ENCODE data around the gene ADAMTS13. TPM values are rescaled to one million over a fixed set of nuclear protein-coding genes. Genes with fewer than 3 reads are reported as not detected.

Gene ADAMTS13
- total RNA-seq: 0.49 and 3.0 TPM in 2 replicates

GRCh38 chr9:133421615-133422542 is at the start of gene ADAMTS13:
Gene ADAMTS13 (plus strand): TSS chr9:133422367. CDS start chr9:133422444, 77 bp downstream.

GRCh38 chr9:133375724-133376654 is 46.2 kb upstream of the ADAMTS13 start, which contains the start of the genes STKLD1 and SURF4:
Gene STKLD1 (plus strand): TSS chr9:133376366. CDS start chr9:133376474, 108 bp downstream.
Gene SURF4 (minus strand): TSS chr9:133376060. CDS start chr9:133375969, 91 bp downstream.

GRCh38 chr9:133417541-133418461 is 4.4 kb upstream of the ADAMTS13 start, which contains the start of gene REXO4:
Gene REXO4 (minus strand): TSS chr9:133418010. CDS start chr9:133417844, 166 bp downstream.

GRCh38 chr9:133459476-133460404 is 37.6 kb downstream of the ADAMTS13 start, which contains the start of gene CACFD1:
Gene CACFD1 (plus strand): TSS chr9:133459978. CDS start chr9:133460067, 89 bp downstream.

GRCh38 chr9:133478851-133479711 is 56.9 kb downstream of the ADAMTS13 start, which contains the start of gene SLC2A6:
Gene SLC2A6 (minus strand): TSS chr9:133479099. CDS start chr9:133479059, 40 bp downstream.

Other genes starting within 250 kb of the ADAMTS13 start
- gene OBP2B, start 213.1 kb upstream of the ADAMTS13 start, total RNA-seq: not detected in 2 replicates
- 0.16 TPM in 1 of 2 replicates, not detected in the other for gene ABO, start 147.2 kb upstream of the ADAMTS13 start, total RNA-seq
- 5.7 and 18.4 TPM in 2 replicates for gene SURF6, start 86.2 kb upstream of the ADAMTS13 start, total RNA-seq
- gene MED22, start 74.2 kb upstream of the ADAMTS13 start, total RNA-seq: 9.4 and 39.6 TPM in 2 replicates
- 1,653 and 2,260 TPM in 2 replicates for gene RPL7A, start 74.1 kb upstream of the ADAMTS13 start, total RNA-seq
- gene SURF1, start 65.9 kb upstream of the ADAMTS13 start, total RNA-seq: 14.9 and 17.1 TPM in 2 replicates
- gene SURF2, start 65.8 kb upstream of the ADAMTS13 start, total RNA-seq: 10.4 and 12.6 TPM in 2 replicates
- gene SURF4, start 46.3 kb upstream of the ADAMTS13 start, total RNA-seq: 233 and 341 TPM in 2 replicates
- gene STKLD1, start 46.0 kb upstream of the ADAMTS13 start, total RNA-seq: 0.25 and 0.49 TPM in 2 replicates
- 14.6 and 23.6 TPM in 2 replicates for gene REXO4, start 4.4 kb upstream of the ADAMTS13 start, total RNA-seq
- 4.7 and 30.5 TPM in 2 replicates for gene CACFD1, start 37.6 kb downstream of the ADAMTS13 start, total RNA-seq
- 30.0 and 40.0 TPM in 2 replicates for gene SLC2A6, start 56.7 kb downstream of the ADAMTS13 start, total RNA-seq
- not detected in 2 replicates for gene MYMK, start 102.6 kb downstream of the ADAMTS13 start, total RNA-seq
- under 0.01 TPM in 2 replicates for gene ADAMTSL2, start 112.3 kb downstream of the ADAMTS13 start, total RNA-seq
- not detected in 2 replicates for gene FAM163B, start 187.0 kb downstream of the ADAMTS13 start, total RNA-seq
- not detected in 2 replicates for gene DBH, start 214.0 kb downstream of the ADAMTS13 start, total RNA-seq